GM19397 (cell line): Measurements from ENCODE around the gene PCDHA5.
"Not testable (repeated sequence)": the region's sequence is repeated elsewhere in the genome, so short reads cannot be mapped to it uniquely, and the experiment has no call there.

Source experiments
- ATAC-seq: cut with Tn5 transposase; IDR thresholded peaks from one replicate; pipeline ENCODE4 v1.9.1; 2021; ENCODE audit warnings: mild to moderate bottlenecking, moderate library complexity; ENCODE audit not compliant: unreplicated experiment

PCDHA5 gene

DNA sequence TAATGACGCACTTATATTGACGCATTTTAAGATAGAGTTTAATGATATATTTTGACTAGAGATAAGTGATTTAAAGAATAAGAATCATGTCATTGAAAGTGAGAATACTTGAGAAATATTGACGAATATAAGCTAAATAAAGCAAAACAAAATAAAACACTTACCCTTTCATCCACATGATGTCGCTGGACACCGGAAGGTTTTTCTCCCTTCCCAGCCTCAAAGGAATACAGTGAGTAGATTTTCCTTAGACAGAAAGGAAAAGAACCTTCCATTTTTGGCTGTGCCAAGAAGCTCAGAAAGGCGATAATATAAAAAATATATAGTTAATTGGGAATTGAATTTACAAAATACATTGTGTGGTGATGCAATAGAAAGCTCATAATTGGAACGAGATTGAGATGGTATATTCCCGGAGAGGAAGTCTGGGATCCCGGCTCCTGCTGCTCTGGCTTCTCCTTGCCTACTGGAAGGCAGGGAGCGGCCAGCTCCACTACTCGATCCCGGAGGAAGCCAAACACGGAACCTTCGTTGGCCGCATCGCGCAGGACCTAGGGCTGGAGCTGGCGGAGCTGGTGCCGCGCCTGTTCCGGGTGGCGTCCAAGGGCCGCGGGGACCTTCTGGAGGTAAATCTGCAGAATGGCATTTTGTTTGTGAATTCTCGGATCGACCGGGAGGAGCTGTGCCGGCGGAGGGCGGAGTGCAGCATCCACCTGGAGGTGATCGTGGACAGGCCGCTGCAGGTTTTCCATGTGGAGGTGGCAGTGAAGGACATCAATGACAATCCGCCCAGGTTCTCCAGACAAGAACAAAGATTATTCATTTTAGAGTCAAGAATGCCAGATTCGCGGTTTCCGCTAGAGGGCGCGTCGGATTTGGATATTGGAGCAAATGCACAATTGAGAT, at the start of gene PCDHA5:
TSS of gene PCDHA5 (plus strand) at position 239 of the 906 bp plus-strand sequence.
- ATAC-seq = no peak

DNA sequence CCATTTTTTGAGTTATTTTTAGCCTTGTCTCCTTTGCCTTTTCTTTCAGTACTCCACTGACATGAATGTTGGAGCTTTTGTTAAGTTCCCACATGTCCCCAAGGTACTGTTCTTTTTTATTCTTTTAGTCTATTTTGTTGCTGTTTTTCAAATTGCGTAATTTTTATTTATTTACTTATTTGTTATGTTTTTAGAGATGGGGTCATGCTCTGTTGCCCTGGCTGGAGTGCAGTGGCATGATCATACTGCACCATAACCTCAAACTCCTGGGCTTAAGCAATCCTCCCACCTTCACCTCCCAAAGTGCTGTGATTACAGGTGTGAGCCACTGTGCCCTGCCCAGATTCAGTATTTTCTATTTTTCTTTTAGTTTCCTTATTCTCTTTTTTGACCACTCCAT, 40.9 kb upstream of the PCDHA5 start:
- no peak for ATAC-seq

DNA sequence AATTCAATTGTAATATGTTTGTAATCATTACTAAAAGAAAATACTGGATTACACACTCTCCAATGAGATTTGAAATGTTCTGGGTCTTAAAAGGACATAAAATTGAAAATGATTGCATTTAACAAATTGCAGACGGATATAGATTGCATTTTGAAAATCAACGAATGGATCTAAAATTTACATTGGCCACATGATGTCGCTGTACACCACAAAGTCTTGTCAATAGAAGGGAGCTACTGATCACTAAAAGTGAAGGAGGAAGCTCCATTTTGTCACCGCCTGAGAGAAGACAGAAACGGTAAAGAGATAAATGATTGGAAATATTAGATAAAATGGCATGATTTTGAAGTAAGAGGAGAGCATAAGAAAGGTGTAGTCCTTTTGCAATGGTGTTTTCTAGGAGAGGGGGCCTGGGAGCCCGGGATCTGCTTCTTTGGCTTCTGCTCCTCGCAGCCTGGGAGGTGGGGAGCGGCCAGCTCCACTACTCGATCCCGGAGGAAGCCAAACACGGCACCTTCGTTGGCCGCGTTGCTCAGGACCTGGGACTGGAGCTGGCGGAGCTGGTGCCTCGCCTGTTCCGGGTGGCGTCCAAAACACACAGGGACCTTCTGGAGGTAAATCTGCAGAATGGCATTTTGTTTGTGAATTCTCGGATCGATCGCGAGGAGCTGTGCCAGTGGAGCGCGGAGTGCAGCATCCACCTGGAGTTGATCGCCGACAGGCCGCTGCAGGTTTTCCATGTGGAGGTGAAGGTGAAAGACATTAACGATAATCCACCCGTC, 35.3 kb upstream of the PCDHA5 start, which contains the start of gene PCDHA1:
TSS of gene PCDHA1 (plus strand) at position 236 of the 782 bp plus-strand sequence.
- ATAC-seq = no peak

DNA sequence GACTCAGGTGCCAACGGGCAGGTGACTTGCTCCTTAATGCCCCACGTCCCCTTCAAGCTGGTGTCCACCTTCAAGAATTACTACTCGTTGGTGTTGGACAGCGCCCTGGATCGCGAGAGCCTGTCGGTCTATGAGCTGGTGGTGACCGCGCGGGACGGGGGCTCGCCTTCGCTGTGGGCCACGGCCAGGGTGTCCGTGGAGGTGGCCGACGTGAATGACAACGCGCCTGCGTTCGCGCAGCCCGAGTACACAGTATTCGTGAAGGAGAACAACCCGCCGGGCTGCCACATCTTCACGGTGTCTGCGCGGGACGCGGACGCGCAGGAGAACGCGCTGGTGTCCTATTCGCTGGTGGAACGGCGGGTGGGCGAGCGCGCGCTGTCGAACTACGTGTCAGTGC, 34.0 kb upstream of the PCDHA5 start:
- not testable (repeated sequence) for ATAC-seq

DNA sequence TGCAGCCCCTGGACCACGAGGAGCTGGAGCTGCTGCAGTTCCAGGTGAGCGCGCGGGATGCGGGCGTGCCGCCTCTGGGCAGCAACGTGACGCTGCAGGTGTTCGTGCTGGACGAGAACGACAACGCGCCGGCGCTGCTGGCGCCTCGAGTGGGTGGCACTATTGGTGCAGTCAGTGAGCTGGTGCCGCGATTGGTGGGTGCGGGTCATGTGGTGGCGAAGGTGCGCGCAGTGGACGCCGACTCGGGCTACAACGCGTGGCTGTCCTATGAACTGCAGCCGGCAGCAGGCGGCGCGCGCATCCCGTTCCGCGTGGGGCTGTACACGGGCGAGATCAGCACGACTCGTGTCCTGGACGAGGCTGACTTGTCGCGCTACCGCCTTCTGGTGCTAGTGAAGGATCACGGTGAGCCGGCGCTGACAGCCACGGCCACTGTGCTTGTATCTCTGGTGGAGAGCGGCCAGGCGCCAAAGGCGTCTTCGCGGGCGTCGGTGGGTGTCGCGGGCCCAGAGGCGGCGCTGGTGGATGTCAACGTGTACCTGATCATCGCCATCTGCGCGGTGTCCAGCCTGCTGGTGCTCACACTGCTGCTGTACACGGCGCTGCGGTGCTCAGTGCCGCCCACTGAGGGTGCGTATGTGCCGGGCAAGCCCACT, 33.4 kb upstream of the PCDHA5 start:
- ATAC-seq = not testable (repeated sequence)

DNA sequence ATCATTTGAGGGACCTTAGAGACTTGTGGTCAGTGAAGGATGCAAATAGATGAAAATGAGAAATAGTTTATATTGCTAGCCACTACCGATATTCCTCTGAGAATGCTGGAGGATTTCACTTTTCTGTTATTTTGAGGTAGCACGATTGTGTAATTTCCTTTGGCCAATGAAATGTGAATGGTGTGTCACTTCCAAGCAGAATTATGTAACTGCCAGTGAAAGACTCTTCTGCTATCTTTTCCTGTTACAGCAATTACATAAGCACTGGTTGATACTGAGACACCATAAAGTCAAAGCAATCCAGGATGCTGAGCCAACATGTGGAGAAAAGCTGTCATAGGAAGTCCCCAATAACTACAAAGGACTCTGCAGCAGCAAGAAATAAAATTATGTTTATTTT, 30.3 kb upstream of the PCDHA5 start:
- no peak for ATAC-seq

DNA sequence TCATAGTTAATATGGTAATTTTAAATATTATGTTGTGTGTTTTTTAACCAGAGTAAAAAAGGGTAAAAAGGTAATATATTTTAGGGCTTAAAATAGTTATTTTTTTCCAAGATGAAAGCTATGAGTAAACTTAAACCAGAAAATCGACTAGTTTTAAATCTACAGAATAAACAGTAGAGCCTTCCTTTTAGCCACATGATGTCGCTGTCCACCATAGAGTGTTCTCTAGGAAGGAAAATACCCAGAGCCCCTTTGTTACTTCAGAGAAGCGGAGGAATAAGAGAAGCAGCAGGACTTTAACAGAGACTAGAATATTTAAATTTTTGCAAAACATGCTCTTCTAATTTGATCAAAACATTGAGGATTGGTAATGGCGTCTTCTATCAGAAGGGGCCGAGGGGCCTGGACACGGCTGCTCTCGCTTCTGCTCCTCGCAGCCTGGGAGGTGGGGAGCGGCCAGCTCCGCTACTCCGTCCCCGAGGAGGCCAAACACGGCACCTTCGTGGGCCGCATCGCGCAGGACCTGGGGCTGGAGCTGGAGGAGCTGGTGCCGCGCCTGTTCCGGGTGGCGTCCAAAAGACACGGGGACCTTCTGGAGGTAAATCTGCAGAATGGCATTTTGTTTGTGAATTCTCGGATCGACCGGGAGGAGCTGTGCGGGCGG, 26.7 kb upstream of the PCDHA5 start, which contains the start of gene PCDHA2:
TSS of gene PCDHA2 (plus strand) at position 258 of the 664 bp plus-strand sequence.
- ATAC-seq = no peak

DNA sequence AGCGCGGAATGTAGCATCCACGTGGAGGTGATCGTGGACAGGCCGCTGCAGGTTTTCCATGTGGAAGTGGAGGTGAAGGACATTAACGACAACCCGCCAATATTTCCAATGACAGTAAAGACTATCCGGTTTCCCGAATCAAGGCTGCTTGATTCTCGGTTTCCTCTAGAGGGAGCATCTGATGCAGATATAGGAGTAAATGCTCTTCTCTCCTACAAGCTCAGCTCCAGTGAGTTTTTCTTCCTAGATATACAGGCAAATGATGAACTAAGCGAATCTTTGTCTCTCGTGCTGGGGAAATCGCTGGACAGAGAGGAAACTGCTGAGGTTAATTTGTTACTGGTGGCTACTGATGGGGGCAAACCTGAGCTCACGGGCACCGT, 26.2 kb upstream of the PCDHA5 start:
- ATAC-seq = no peak

DNA sequence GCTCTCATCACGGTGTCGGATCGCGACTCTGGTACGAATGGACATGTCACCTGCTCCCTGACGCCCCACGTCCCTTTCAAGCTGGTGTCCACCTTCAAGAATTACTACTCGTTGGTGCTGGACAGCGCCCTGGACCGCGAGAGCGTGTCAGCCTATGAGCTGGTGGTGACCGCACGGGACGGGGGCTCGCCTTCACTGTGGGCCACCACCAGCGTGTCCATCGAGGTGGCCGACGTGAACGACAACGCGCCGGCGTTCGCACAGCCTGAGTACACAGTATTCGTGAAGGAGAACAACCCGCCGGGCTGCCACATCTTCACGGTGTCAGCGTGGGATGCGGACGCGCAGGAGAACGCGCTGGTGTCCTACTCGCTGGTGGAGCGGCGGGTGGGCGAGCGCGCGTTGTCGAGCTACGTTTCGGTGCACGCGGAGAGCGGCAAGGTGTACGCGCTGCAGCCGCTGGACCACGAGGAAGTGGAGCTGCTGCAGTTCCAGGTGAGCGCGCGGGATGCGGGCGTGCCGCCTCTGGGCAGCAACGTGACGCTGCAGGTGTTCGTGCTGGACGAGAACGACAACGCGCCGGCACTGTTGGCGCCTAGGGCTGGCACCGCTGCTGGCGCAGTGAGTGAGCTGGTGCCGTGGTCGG, 25.2 kb upstream of the PCDHA5 start:
- ATAC-seq = not testable (repeated sequence)

DNA sequence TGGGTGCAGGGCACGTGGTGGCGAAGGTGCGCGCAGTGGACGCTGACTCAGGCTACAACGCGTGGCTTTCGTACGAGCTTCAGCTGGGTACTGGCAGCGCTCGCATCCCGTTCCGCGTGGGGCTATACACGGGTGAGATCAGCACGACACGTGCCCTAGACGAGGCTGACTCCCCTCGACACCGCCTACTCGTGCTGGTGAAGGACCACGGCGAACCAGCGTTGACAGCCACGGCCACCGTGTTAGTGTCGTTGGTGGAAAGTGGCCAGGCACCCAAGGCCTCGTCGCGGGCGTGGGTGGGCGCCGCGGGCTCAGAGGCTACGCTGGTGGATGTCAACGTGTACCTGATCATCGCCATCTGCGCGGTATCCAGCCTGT, 24.7 kb upstream of the PCDHA5 start:
- ATAC-seq = no peak

DNA sequence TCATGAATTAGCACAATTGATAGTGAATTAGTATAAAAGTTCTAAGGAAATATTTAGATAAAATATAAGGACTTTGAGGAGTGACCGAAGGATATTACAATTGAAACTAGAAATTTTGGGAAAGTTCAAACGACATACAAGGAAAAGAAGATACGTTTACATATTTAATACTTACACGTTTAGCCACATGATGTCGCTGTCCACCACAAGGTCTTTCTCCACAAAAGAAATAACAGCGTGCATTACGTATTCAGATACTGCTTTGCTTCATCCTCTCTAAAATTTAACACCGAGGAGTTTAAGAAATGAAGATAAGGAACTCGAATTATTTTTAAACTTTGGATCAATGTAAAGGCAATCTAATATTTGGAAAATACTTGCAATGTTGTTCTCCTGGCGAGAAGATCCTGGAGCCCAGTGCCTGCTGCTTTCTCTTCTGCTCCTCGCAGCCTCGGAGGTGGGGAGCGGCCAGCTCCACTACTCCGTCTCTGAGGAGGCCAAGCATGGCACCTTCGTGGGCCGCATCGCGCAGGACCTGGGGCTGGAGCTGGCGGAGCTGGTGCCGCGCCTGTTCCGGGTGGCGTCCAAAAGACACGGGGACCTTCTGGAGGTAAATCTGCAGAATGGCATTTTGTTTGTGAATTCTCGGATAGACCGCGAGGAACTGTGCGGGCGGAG, 20.5 kb upstream of the PCDHA5 start, which contains the start of gene PCDHA3:
TSS of gene PCDHA3 (plus strand) at position 242 of the 678 bp plus-strand sequence.
- ATAC-seq = no peak

DNA sequence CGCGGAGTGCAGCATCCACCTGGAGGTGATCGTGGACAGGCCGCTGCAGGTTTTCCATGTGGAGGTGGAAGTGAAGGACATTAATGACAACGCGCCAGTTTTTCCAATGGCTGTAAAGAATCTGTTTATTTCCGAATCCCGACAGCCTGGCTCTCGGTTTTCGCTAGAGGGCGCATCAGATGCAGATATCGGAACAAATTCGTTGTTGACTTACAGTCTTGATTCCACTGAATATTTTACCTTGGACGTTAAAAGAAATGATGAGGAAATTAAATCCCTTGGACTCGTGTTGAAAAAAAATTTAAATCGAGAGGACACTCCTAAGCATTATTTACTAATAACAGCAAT, 19.9 kb upstream of the PCDHA5 start:
- ATAC-seq = no peak

DNA sequence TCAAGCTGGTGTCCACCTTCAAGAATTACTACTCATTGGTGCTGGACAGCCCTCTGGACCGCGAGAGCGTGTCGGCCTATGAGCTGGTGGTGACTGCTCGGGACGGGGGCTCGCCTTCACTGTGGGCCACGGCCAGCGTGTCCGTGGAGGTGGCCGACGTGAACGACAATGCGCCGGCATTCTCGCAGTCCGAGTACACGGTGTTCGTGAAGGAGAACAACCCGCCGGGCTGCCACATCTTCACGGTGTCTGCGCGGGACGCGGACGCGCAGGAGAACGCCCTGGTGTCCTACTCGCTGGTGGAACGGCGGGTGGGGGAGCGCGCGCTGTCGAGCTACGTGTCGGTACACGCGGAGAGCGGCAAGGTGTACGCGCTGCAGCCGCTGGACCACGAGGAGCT, 19.0 kb upstream of the PCDHA5 start:
- ATAC-seq = not testable (repeated sequence)

DNA sequence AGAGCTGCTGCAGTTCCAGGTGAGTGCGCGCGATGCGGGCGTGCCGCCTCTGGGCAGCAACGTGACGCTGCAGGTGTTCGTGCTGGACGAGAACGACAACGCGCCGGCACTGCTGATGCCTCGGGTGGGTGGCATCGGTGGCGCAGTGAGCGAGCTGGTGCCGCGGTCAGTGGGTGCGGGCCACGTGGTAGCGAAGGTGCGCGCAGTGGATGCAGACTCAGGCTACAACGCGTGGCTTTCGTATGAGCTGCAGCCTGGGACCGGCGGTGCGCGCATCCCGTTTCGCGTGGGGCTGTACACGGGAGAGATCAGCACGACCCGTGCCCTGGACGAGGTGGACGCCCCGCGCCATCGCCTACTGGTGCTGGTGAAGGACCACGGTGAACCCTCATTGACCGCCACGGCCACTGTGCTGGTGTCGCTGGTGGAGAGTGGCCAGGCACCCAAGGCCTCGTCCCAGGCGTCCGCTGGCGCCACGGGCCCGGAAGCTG, 18.6 kb upstream of the PCDHA5 start:
- ATAC-seq = no peak

DNA sequence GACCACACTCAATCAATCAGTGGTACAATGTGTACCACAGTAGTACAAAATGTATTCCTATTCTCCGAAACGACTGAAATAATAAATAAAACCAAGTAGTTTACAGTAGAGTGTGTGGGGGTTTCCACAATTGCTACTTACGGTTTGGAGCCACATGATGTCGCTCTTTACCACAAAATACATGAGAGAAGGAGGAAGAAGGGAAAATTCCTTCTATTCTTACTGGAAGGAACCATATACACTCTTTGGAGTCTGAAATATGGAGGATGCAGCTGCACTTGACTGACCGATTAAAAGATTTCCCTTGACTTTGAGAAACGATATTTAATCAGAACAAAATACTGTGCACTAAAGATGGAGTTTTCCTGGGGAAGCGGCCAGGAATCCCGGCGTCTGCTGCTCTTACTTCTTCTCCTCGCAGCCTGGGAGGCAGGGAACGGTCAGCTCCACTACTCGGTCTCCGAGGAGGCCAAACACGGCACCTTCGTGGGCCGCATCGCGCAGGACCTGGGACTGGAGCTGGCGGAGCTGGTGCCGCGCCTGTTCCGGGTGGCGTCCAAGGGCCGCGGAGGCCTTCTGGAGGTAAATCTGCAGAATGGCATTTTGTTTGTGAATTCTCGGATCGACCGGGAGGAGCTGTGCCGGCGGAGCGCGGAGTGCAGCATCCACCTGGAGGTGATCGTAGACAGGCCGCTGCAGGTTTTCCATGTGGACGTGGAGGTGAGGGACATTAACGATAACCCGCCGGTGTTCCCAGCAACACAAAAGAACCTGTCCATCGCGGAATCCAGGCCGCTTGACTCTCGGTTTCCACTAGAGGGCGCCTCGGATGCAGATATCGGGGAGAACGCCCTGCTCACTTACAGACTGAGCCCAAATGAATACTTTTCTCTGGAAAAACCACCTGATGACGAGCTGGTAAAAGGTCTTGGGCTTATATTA, 14.3 kb upstream of the PCDHA5 start, which contains the start of gene PCDHA4:
TSS of gene PCDHA4 (plus strand) at position 235 of the 942 bp plus-strand sequence.
- ATAC-seq = no peak

DNA sequence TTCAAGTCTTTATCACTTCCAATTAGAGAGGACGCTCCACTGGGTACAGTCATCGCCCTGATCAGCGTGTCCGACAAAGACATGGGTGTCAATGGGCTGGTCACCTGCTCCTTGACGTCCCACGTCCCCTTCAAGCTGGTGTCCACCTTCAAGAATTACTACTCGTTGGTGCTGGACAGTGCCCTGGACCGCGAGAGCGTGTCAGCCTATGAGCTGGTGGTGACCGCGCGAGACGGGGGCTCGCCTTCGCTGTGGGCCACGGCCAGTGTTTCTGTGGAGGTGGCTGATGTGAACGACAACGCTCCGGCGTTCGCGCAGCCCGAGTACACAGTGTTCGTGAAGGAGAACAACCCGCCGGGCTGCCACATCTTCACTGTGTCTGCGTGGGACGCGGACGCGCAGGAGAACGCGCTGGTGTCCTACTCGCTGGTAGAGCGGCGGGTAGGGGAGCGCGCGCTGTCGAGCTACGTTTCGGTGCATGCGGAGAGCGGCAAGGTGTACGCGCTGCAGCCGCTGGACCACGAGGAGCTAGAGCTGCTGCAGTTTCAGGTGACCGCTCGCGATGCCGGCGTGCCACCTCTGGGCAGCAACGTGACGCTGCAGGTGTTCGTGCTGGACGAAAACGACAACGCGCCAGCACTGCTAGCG, 13.0 kb upstream of the PCDHA5 start:
- ATAC-seq = not testable (repeated sequence)

DNA sequence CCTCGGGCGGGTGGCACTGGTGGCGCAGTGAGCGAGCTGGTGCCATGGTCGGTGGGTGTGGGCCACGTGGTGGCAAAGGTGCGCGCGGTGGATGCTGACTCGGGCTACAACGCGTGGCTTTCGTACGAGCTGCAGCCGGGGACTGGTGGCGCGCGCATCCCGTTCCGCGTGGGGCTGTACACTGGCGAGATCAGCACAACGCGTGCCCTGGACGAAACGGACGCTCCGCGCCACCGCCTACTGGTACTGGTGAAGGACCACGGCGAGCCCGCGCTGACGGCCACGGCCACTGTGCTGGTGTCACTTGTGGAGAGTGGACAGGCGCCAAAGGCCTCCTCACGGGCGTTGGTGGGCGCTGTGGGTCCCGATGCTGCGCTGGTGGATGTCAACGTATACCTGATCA, 12.5 kb upstream of the PCDHA5 start:
- ATAC-seq = no peak

DNA sequence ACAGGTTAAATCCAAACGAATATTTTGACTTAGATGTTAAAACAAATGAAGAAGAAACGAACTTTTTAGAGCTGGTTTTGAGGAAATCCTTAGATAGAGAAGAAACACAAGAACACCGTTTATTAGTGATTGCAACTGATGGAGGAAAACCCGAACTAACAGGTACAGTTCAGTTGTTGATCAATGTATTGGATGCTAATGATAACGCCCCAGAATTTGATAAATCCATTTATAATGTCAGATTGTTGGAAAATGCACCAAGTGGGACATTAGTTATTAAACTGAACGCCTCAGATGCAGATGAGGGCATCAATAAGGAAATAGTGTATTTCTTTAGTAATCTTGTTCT, 842 bp downstream of the PCDHA5 start:
- no peak for ATAC-seq
